Coronary artery (tissue), 2 donors: ENCODE results near the gene CIITA.

Experiments used
- DNase-seq: peaks from one replicate; pipeline ENCODE4 v3.0.0-alpha.2; 2017; ENCODE audit warnings: low spot score
- H3K27ac ChIP-seq, 2 donors: fragments of 200-600 bp; sonication (generic); one replicate each; pipeline ENCODE4 v1.5.1; 2016 to 2019
- H3K4me3 ChIP-seq: fragments of 200-600 bp; sonication (generic); 2 replicates; pipeline ENCODE4 v1.5.1; 2016; ENCODE audit warnings: mild to moderate bottlenecking, moderate library complexity
- CTCF ChIP-seq: fragments of 200-600 bp; sonication (generic); IDR thresholded peaks from one replicate; pipeline ENCODE4 v1.5.1; 2019; ENCODE audit warnings: antibody characterized with exemption

CIITA gene

GRCh38 chr16:10942352-10943063 lies 65.5 kb downstream of the CIITA start, which contains the start of gene DEXI:
TSS of gene DEXI (minus strand) at chr16:10942468. CDS start at chr16:10942005, 463 bp downstream.
- TF ChIP-seq CTCF, result no peak
- peak within 1 kb of the TSS; percentile 87 for H3K4me3 ChIP-seq
- peak within 1 kb of the TSS; percentile 81 to 88 for H3K27ac ChIP-seq
- DNase-seq, result peak; percentile 96

- H3K27ac ChIP-seq, result peak overlapping the region; percentile 81 to 88
- no peak for TF ChIP-seq CTCF
- peak overlapping the region; percentile 87 for H3K4me3 ChIP-seq
- no peak for DNase-seq
These were observed 66.0 kb downstream of the CIITA start for GRCh38 chr16:10943064-10943353.

GRCh38 chr16:10944249-10945064 lies 67.5 kb downstream of the CIITA start, which contains the start of gene CLEC16A:
TSS of gene CLEC16A (plus strand) at chr16:10944564. CDS start at chr16:10944718, 154 bp downstream.
- Histone ChIP-seq H3K4me3 (peak within 1 kb of the TSS; percentile 99), H3K27ac (peak within 1 kb of the TSS; percentile 81 to 88)
- peak; percentile 98 for DNase-seq
- TF ChIP-seq CTCF, result peak; percentile 10

GRCh38 chr16:10945065-10945787 lies 68.2 kb downstream of the CIITA start:
- H3K4me3 ChIP-seq, result peak overlapping the region; percentile 99
- peak overlapping the region; percentile 74 to 88 for H3K27ac ChIP-seq
- no peak for DNase-seq
- no peak for TF ChIP-seq CTCF

GRCh38 chr16:10946308-10946707 lies 69.3 kb downstream of the CIITA start:
- no peak for DNase-seq
- no peak overlapping the region for H3K27ac ChIP-seq
- peak overlapping the region; percentile 3 for H3K4me3 ChIP-seq
- no peak for TF ChIP-seq CTCF

GRCh38 chr16:10947211-10947787 lies 70.3 kb downstream of the CIITA start:
- no peak overlapping the region for H3K27ac ChIP-seq
- no peak for DNase-seq
- H3K4me3 ChIP-seq, result no peak overlapping the region
- no peak for TF ChIP-seq CTCF
